ENCODE results near the gene SLFN12.
"Not testable (repeated sequence)": the region's sequence is repeated elsewhere in the genome, so short reads cannot be mapped to it uniquely, and the experiment has no call there.

Gene SLFN12

GRCh38 chr17:35432176-35433074, at the start of gene SLFN12:
SLFN12 (minus strand) TSS chr17:35432500; CDS start chr17:35423028, 9,472 bp downstream.
- DNase-seq = no peak

GRCh38 chr17:35479271-35479670, 47.0 kb upstream of the SLFN12 start:
- no peak for DNase-seq

- no peak for DNase-seq
These were observed 44.9 kb upstream of the SLFN12 start for GRCh38 chr17:35477248-35477647.

- DNase-seq = no peak
These were observed 44.1 kb upstream of the SLFN12 start for GRCh38 chr17:35476283-35476820.

GRCh38 chr17:35468475-35468874, 36.2 kb upstream of the SLFN12 start:
- DNase-seq = no peak

- no peak for DNase-seq
These were observed 35.5 kb upstream of the SLFN12 start for GRCh38 chr17:35467824-35468223.

GRCh38 chr17:35460354-35460851, 28.1 kb upstream of the SLFN12 start:
- peak; percentile 8 for DNase-seq

- not testable (repeated sequence) for DNase-seq
These were observed 21.7 kb upstream of the SLFN12 start for GRCh38 chr17:35454035-35454434.

- DNase-seq = no peak
These were observed 20.9 kb upstream of the SLFN12 start for GRCh38 chr17:35453171-35453570.

GRCh38 chr17:35449371-35449931, 17.2 kb upstream of the SLFN12 start:
- no peak for DNase-seq

- DNase-seq = no peak
These were observed 16.6 kb upstream of the SLFN12 start for GRCh38 chr17:35448899-35449227.

GRCh38 chr17:35448214-35448898, 16.1 kb upstream of the SLFN12 start, which contains the start of gene SLFN13:
SLFN13 (minus strand) TSS chr17:35448766; CDS start chr17:35445680, 3,086 bp downstream.
- DNase-seq = peak; percentile 9

GRCh38 chr17:35447499-35447898, 15.2 kb upstream of the SLFN12 start:
- DNase-seq = no peak

- no peak for DNase-seq
These were observed 6.1 kb upstream of the SLFN12 start for GRCh38 chr17:35438433-35438832.

GRCh38 chr17:35433075-35433894, 985 bp upstream of the SLFN12 start:
- DNase-seq = no peak

GRCh38 chr17:35429702-35430101, 2.6 kb downstream of the SLFN12 start:
- DNase-seq = no peak

GRCh38 chr17:35428229-35428628, 4.1 kb downstream of the SLFN12 start:
- no peak for DNase-seq

GRCh38 chr17:35423761-35424160, 8.5 kb downstream of the SLFN12 start:
- no peak for DNase-seq

GRCh38 chr17:35421069-35421468, 11.2 kb downstream of the SLFN12 start:
- DNase-seq = not testable (repeated sequence)

GRCh38 chr17:35416659-35417058, 15.6 kb downstream of the SLFN12 start:
- DNase-seq = no peak

GRCh38 chr17:35414707-35415106, 17.6 kb downstream of the SLFN12 start:
- not testable (repeated sequence) for DNase-seq

- no peak for DNase-seq
These were observed 18.1 kb downstream of the SLFN12 start for GRCh38 chr17:35414247-35414646.

Data from NCI-H1092 (cell line).